GM08714 (cell line): Measurements from ENCODE around the gene TMC8.

Experiments
- H3K4me3 ChIP-seq: fragments of 200-500 bp; sonication (Bioruptor generic); 2 replicates; pipeline ENCODE4 v1.5.1; 2014; ENCODE audit warnings: mild to moderate bottlenecking, low read length, inconsistent platforms
- ZNF274 ChIP-seq: IDR thresholded peaks from 2 replicates; pipeline ENCODE4 v1.6.1; 2012; ENCODE audit warnings: mild to moderate bottlenecking, low read depth, low read length

Gene TMC8

GRCh38 chr17:78125138-78125913 is 5.2 kb upstream of the TMC8 start:
- peak overlapping the region; percentile 24; the same call in 1 of the 2 replicates for H3K4me3 ChIP-seq
- no peak for TF ChIP-seq ZNF274

- H3K4me3 ChIP-seq: peak overlapping the region; percentile 89; the same call in 1 of the 2 replicates
- no peak for TF ChIP-seq ZNF274
Observed at GRCh38 chr17:78125976-78126894, 4.3 kb upstream of the TMC8 start.

GRCh38 chr17:78126895-78127238 is 3.7 kb upstream of the TMC8 start:
- TF ChIP-seq ZNF274: no peak
- H3K4me3 ChIP-seq: peak overlapping the region; percentile 89; the same call in 1 of the 2 replicates

GRCh38 chr17:78127239-78127887 is 3.2 kb upstream of the TMC8 start:
- peak overlapping the region; percentile 89 for H3K4me3 ChIP-seq
- TF ChIP-seq ZNF274: no peak

GRCh38 chr17:78127888-78128550 is 2.6 kb upstream of the TMC8 start:
- TF ChIP-seq ZNF274: no peak

GRCh38 chr17:78128551-78129350 is 1.8 kb upstream of the TMC8 start, which contains the start of gene TMC6:
Gene TMC6, minus strand, starts transcription at chr17:78128755. Its CDS starts 1,923 bp downstream, at chr17:78126832.
- peak within 1 kb of the TSS; percentile 89 for H3K4me3 ChIP-seq
- no peak for TF ChIP-seq ZNF274

More at GRCh38 chr17:78127888-78128550, 2.6 kb upstream of the TMC8 start:
- H3K4me3 ChIP-seq: peak overlapping the region; percentile 89

- peak overlapping the region; percentile 60; the same call in 1 of the 2 replicates for H3K4me3 ChIP-seq
- no peak for TF ChIP-seq ZNF274
Observed at GRCh38 chr17:78129351-78130089, 1.1 kb upstream of the TMC8 start.

GRCh38 chr17:78130090-78130436 is 508 bp upstream of the TMC8 start:
- peak overlapping the region; percentile 60; the same call in 1 of the 2 replicates for H3K4me3 ChIP-seq

GRCh38 chr17:78131172-78132083 is 857 bp downstream of the TMC8 start:
- TF ChIP-seq ZNF274: no peak
- peak overlapping the region; percentile 60; the same call in 1 of the 2 replicates for H3K4me3 ChIP-seq

More at GRCh38 chr17:78130090-78130436, 508 bp upstream of the TMC8 start:
- TF ChIP-seq ZNF274: no peak

- H3K4me3 ChIP-seq: peak overlapping the region; percentile 60; the same call in 1 of the 2 replicates
- TF ChIP-seq ZNF274: no peak
Observed at GRCh38 chr17:78132084-78132676, 1.6 kb downstream of the TMC8 start.

- no peak for TF ChIP-seq ZNF274
- peak overlapping the region; percentile 60; the same call in 1 of the 2 replicates for H3K4me3 ChIP-seq
Observed at GRCh38 chr17:78132767-78133178, 2.2 kb downstream of the TMC8 start.
